WTC11 (cell line): ENCODE measurements around the gene M1AP.

ENCODE experiments used
- ARID4B ChIP-seq: sonication (generic); formaldehyde crosslinking; IDR thresholded peaks from 2 replicates; pipeline ENCODE4 v1.8.0; 2023; ENCODE audit warnings: missing genetic modification reagents, mild to moderate bottlenecking, borderline replicate concordance
- ESRRA ChIP-seq: sonication (generic); formaldehyde crosslinking; IDR thresholded peaks from 2 replicates; pipeline ENCODE4 v1.8.1; 2022; ENCODE audit warnings: mild to moderate bottlenecking, missing genetic modification reagents, borderline replicate concordance
- TEAD1 ChIP-seq: sonication (generic); formaldehyde crosslinking; IDR thresholded peaks from 2 replicates; pipeline ENCODE4 v1.8.0; 2022; ENCODE audit warnings: mild to moderate bottlenecking, missing genetic modification reagents
- USF2 ChIP-seq: sonication (generic); formaldehyde crosslinking; IDR thresholded peaks from 2 replicates; pipeline ENCODE4 v1.8.1; 2023; ENCODE audit warnings: mild to moderate bottlenecking, missing genetic modification reagents, moderate library complexity
- ZNF671 ChIP-seq: fragments of 250-450 bp; sonication (Bioruptor Pico); IDR thresholded peaks from 2 replicates; pipeline ENCODE4 v1.8.0; 2021; ENCODE audit warnings: mild to moderate bottlenecking

- TF ChIP-seq ZNF671 (CRISPR knock-in tag) (no peak), ESRRA (CRISPR knock-in tag) (no peak), USF2 (CRISPR knock-in tag) (no peak), ARID4B (CRISPR knock-in tag) (no peak), TEAD1 (no peak)
Measured at GRCh38 chr2:74673826-74674528, 25.8 kb upstream of the M1AP start.
